Transverse colon (tissue), 4 donors: ENCODE data around the gene SPTBN4. TPM values are rescaled to one million over a fixed set of nuclear protein-coding genes. Genes with fewer than 3 reads are reported as not detected.
"Not testable (repeated sequence)": the region's sequence is repeated elsewhere in the genome, so short reads cannot be mapped to it uniquely, and the experiment has no call there.

ENCODE experiments used
- DNase-seq: peaks from one replicate; pipeline ENCODE4 v3.0.0-alpha.2; 2019
- H3K27ac ChIP-seq, 4 donors: fragments of 200-600 bp; sonication (generic); 2 replicates each; pipeline ENCODE4 v1.5.1; 2016 to 2018; ENCODE audit warnings: inconsistent platforms in 4 of 4
- H3K27me3 ChIP-seq: fragments of 200-600 bp; sonication (generic); 2 replicates; pipeline ENCODE4 v1.5.1; 2017; ENCODE audit warnings: inconsistent platforms
- H3K36me3 ChIP-seq, 4 donors: fragments of 200-600 bp; sonication (generic); 2 replicates each; pipeline ENCODE4 v1.5.1; 2017 to 2019; ENCODE audit warnings: inconsistent platforms in 4 of 4
- H3K4me1 ChIP-seq, 4 donors: fragments of 200-600 bp; sonication (generic); 2 replicates each; pipeline ENCODE4 v1.5.1; 2017 to 2020; ENCODE audit warnings: inconsistent platforms in 4 of 4
- H3K4me3 ChIP-seq, 4 donors: fragments of 200-600 bp; sonication (generic); 1 replicate in 1 of 4; 2 replicates in 3 of 4; pipeline versions ENCODE4 v1.5.1 to v1.6.1; 2017 to 2019; ENCODE audit warnings: inconsistent platforms in 4 of 4
- H3K9me3 ChIP-seq, 2 donors: fragments of 200-600 bp; sonication (generic); 2 replicates each; pipeline ENCODE4 v1.5.1; 2017 to 2019; ENCODE audit warnings: inconsistent platforms in 2 of 2
- CTCF ChIP-seq, 5 experiments: fragments of 200-600 bp in 3 of 5; fragments of 450-650 bp in 2 of 5; sonication (generic) in 3 of 5; IDR thresholded peaks; 1 replicate in 2 of 5; 2 replicates in 3 of 5; pipeline ENCODE4 v1.5.1; 2016 to 2017; ENCODE audit warnings: antibody characterized with exemption in 5 of 5, inconsistent platforms in 3 of 5, mild to moderate bottlenecking in 2 of 5, moderate library complexity in 1 of 5
- EP300 ChIP-seq: sonication (generic); formaldehyde crosslinking; IDR thresholded peaks from one replicate; pipeline ENCODE4 v1.6.1; 2017; ENCODE audit warnings: antibody characterized with exemption, low read depth
- POLR2A ChIP-seq: fragments of 450-650 bp; IDR thresholded peaks from one replicate; pipeline ENCODE4 v1.6.1; 2016; ENCODE audit warnings: antibody characterized with exemption, mild to moderate bottlenecking, moderate library complexity
- POLR2AphosphoS5 ChIP-seq, 3 donors: sonication (generic); formaldehyde crosslinking; IDR thresholded peaks; one replicate each; pipeline ENCODE4 v1.6.1; 2016; ENCODE audit warnings: antibody characterized with exemption in 3 of 3
- WGBS, 2 donors: methylation state at CpG; one replicate each; pipeline ENCODE4 v1.1.5; 2018; ENCODE audit warnings: low coverage in 1 of 2; 5-methylcytosine and 5-hydroxymethylcytosine counted together
- in situ Hi-C, 4 donors: fragments of 200-750 bp; cut with MboI; loops; one replicate each; pipeline versions ENCODE4 v1.15.0 to v1.15.1; 2017; ENCODE audit warnings: low sequenced_read_pairs in 3 of 4, low pct_ligation_motif_present in 1 of 4, low pct_unique_long_range_greater_than_20kb in 1 of 4
- intact Hi-C: fragments of 100-400 bp; cut with DNase I; formaldehyde crosslinking; loops from one replicate; pipeline ENCODE4 v1.15.1; 2023; ENCODE audit warnings: low total_unique reads
- total RNA-seq, 4 donors: library from RNA; depleted of rRNA; stranded (reverse); fragments of >200 nt; gene quantifications; one replicate each; pipeline ENCODE4 v1.1.0, GENCODE V29; 2016

Gene SPTBN4
- total RNA-seq, 4 donors from 2014 or later: under 0.01 to 1.5 (median 0.99) TPM

DNA sequence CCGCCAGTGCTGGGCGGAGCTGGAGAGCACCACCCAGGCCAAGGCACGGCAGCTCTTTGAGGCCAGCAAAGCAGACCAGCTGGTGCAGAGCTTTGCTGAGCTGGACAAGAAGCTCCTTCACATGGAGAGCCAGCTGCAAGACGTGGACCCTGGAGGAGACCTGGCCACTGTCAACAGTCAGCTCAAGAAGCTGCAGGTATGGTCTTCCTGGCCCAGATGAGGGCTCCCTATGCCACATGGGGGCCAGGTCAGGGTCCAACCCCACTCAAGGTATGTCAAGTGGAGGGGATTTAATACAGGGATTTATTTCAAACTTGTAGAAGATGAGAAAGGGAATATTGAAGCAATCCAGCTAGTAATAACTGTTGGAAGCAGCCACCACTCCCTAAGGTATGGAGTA, 67.3 kb downstream of the SPTBN4 start:
- in situ Hi-C loops (loop anchor here in 2 of 4 donors (10.0 kb wide), 1 partner anchor 61 kb away; no protein-coding TSS in a partner anchor), intact Hi-C loops (no loop called here)
- DNase-seq: no peak
- Histone ChIP-seq H3K36me3 (no peaks in the 10 kb centered on the region), H3K9me3 (no peaks in the 10 kb centered on the region), H3K4me1 (peaks cover 6 to 11% (median 9%) of the 10 kb centered on the region in 4 donors), H3K27me3 (peaks cover 14% of the 10 kb centered on the region), H3K27ac (no peak overlapping the region), H3K4me3 (no peak overlapping the region)
- TF ChIP-seq POLR2AphosphoS5 (IDR thresholded peaks at IDR 0.05): no peak
- no peak for TF ChIP-seq CTCF (IDR thresholded peaks at IDR 0.05)
- TF ChIP-seq EP300: no peak
- no peak for TF ChIP-seq POLR2A
- WGBS, 2 donors: 92% methylated on average over 4 of the region's 4 CpGs; no CpG with 5 or more reads in 1 of the 2 donors

- no peak overlapping the region for H3K4me3 ChIP-seq
- H3K9me3 ChIP-seq: no peaks in the 10 kb centered on the region
- intact Hi-C loops (no loop called here), in situ Hi-C loops (loop anchor here in 2 of 4 donors (10.0 kb wide), 1 partner anchor 56 kb away; no protein-coding TSS in a partner anchor)
- H3K27me3 ChIP-seq: no peaks in the 10 kb centered on the region
- H3K4me1 ChIP-seq: peaks cover 0 to 7% (median 0%) of the 10 kb centered on the region in 4 donors
- no peak for DNase-seq
- H3K27ac ChIP-seq: no peak overlapping the region
- 63% methylated on average over 3 of the region's 4 CpGs; no CpG with 5 or more reads in 1 of the 2 donors for WGBS, 2 donors
- no peaks in the 10 kb centered on the region for H3K36me3 ChIP-seq
- TF ChIP-seq POLR2AphosphoS5 (IDR thresholded peaks at IDR 0.05) (no peak), EP300 (no peak), POLR2A (no peak), CTCF (IDR thresholded peaks at IDR 0.05) (no peak)
These were observed 72.3 kb downstream of the SPTBN4 start for GRCh38 chr19:40539070-40539469.

DNA sequence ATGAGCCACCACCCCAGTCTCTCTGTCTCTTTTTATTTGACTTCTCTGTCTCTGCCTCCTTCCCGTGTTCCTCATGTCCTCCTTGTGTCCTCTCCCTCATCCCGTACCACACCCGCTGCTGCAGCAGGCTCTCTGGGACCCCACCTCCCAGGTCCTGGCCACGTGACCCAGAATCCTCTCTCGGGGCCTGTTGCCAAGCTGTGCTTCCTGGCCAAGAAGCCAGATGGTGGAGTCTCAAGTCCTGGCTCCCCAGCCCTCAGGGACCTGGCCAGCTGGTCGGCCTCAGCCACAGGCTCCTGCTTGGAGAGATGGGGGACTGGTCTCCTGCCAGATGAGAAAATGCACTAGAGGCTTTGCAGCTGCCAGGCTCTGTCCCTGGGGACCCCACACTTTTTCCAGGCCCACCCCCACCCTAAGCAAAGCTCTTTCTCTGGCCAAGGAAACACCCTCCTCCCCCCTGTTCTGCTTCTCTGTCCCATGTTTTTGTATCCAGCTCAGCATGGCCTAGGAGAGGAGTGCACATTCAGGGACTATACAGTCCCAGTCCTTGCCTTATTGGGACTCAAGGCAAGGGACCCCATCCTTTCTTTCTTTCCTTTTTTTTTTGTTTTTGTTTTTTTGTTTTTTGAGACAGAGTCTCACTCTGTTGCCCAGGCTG, 75.5 kb downstream of the SPTBN4 start:
- H3K27ac ChIP-seq: peak overlapping the region in 1 of 4 donors; percentile 17
- peaks cover 3% of the 10 kb centered on the region for H3K27me3 ChIP-seq
- no peaks in the 10 kb centered on the region for H3K9me3 ChIP-seq
- in situ Hi-C loops: loop anchor here in 1 of 4 donors (10.0 kb wide), 1 partner anchor 92 kb away; no protein-coding TSS in a partner anchor
- H3K36me3 ChIP-seq: no peaks in the 10 kb centered on the region
- WGBS, 2 donors: 37% methylated on average over 6 of the region's 6 CpGs; no CpG with 5 or more reads in 1 of the 2 donors
- peak; percentile 7 to 60 (median 39) for TF ChIP-seq POLR2AphosphoS5 (IDR thresholded peaks at IDR 0.05)
- no peak for TF ChIP-seq EP300
- no peak overlapping the region for H3K4me3 ChIP-seq
- DNase-seq: peak; percentile 53
- intact Hi-C loops: no loop called here
- peaks cover 0 to 7% (median 0%) of the 10 kb centered on the region in 4 donors for H3K4me1 ChIP-seq

- Histone ChIP-seq H3K27ac (no peak overlapping the region), H3K4me3 (no peak overlapping the region), H3K36me3 (no peaks in the 10 kb centered on the region), H3K4me1 (peaks cover 0 to 7% (median 0%) of the 10 kb centered on the region in 4 donors), H3K9me3 (no peaks in the 10 kb centered on the region), H3K27me3 (peaks cover 6% of the 10 kb centered on the region)
- in situ Hi-C loops: loop anchor here in 1 of 4 donors (10.0 kb wide), 1 partner anchor 92 kb away; no protein-coding TSS in a partner anchor
- no peak for TF ChIP-seq POLR2AphosphoS5 (IDR thresholded peaks at IDR 0.05)
- TF ChIP-seq POLR2A: no peak
- no peak for TF ChIP-seq CTCF (IDR thresholded peaks at IDR 0.05)
- DNase-seq: no peak
- intact Hi-C loops: no loop called here
- 90% methylated on average over 6 of the region's 6 CpGs; no CpG with 5 or more reads in 1 of the 2 donors for WGBS, 2 donors
These were observed 76.3 kb downstream of the SPTBN4 start for GRCh38 chr19:40543029-40543597.

GRCh38 chr19:40546153-40546841, 79.5 kb downstream of the SPTBN4 start:
- WGBS, 2 donors: 33 to 89% methylated on average over 1 to 3 of the region's 3 CpGs

GRCh38 chr19:40547190-40547589, 80.4 kb downstream of the SPTBN4 start:
- H3K36me3 ChIP-seq, DNase-seq, intact Hi-C loops, H3K4me3 ChIP-seq, H3K27ac ChIP-seq, H3K9me3 ChIP-seq: not testable (repeated sequence)
- peaks cover 0 to 11% (median 5%) of the 10 kb centered on the region in 4 donors for H3K4me1 ChIP-seq
- peaks cover 36% of the 10 kb centered on the region for H3K27me3 ChIP-seq
- in situ Hi-C loops: loop anchor here in 1 of 4 donors (10.0 kb wide), 1 partner anchor 88 kb away; no protein-coding TSS in a partner anchor
- 60 to 75% methylated on average over 1 to 4 of the region's 4 CpGs for WGBS, 2 donors

More at GRCh38 chr19:40546153-40546841, 79.5 kb downstream of the SPTBN4 start:
- DNase-seq, intact Hi-C loops, H3K9me3 ChIP-seq, H3K27ac ChIP-seq, H3K4me3 ChIP-seq, H3K36me3 ChIP-seq: not testable (repeated sequence)
- Histone ChIP-seq H3K4me1 (peaks cover 0 to 12% (median 5%) of the 10 kb centered on the region in 4 donors), H3K27me3 (peaks cover 30% of the 10 kb centered on the region)
- in situ Hi-C loops: loop anchor here in 1 of 4 donors (10.0 kb wide), 1 partner anchor 89 kb away; no protein-coding TSS in a partner anchor
